CD8-positive, alpha-beta memory T cell (primary cell): Measurements from ENCODE around the gene ZBTB4. TPM values are rescaled to one million over a fixed set of nuclear protein-coding genes. Genes with fewer than 3 reads are reported as not detected.

Source experiments
- CTCF ChIA-PET: fragments of 350-600 bp; sonication (Branson Sonifier 250); formaldehyde crosslinking; loops from one replicate; lab custom pipeline; 2021; ENCODE audit warnings: antibody characterized with exemption; lab: Charles Lee
- POLR2A ChIA-PET: fragments of 350-600 bp; sonication (Branson Sonifier 250); formaldehyde crosslinking; loops from one replicate; lab custom pipeline; 2021; ENCODE audit warnings: antibody characterized with exemption; lab: Charles Lee
- DNase-seq, 5 donors: peaks; one replicate each; pipeline versions ENCODE4 v3.0.0 to v3.0.0-alpha.2; 2020 to 2022; ENCODE audit warnings: mixed read lengths in 1 of 5
- H3K27ac ChIP-seq: one replicate; pipeline ENCODE4 v1.7.0; 2013; ENCODE audit warnings: low read depth, mild to moderate bottlenecking, low read length, moderate library complexity
- H3K27me3 ChIP-seq: 2 replicates; pipeline ENCODE4 v1.7.0; 2013; ENCODE audit warnings: low read length, mild to moderate bottlenecking; ENCODE audit not compliant: insufficient read depth, poor library complexity, severe bottlenecking
- H3K36me3 ChIP-seq: 2 replicates; pipeline ENCODE4 v1.7.0; 2013; ENCODE audit warnings: mild to moderate bottlenecking, low read length, moderate library complexity; ENCODE audit not compliant: insufficient read depth
- H3K4me1 ChIP-seq: 2 replicates; pipeline ENCODE4 v1.7.0; 2013; ENCODE audit warnings: mild to moderate bottlenecking, low read length, moderate library complexity; ENCODE audit not compliant: insufficient read depth
- H3K4me3 ChIP-seq: 2 replicates; pipeline ENCODE4 v1.7.0; 2013; ENCODE audit warnings: mild to moderate bottlenecking, low read length
- H3K9me3 ChIP-seq: 2 replicates; pipeline ENCODE4 v1.7.0; 2013; ENCODE audit warnings: mild to moderate bottlenecking, low read length
- H3K27ac Mint-ChIP-seq, 8 donors: one replicate each; pipeline ENCODE4 v1.8.0; 2020 to 2021; ENCODE audit warnings: mixed read lengths in 8 of 8, mild to moderate bottlenecking in 6 of 8, inconsistent platforms in 3 of 8, moderate library complexity in 3 of 8
- H3K27me3 Mint-ChIP-seq, 2 donors: one replicate each; pipeline ENCODE4 v1.8.0; 2020 to 2021; ENCODE audit warnings: mixed read lengths in 2 of 2, mild to moderate bottlenecking in 1 of 2, moderate library complexity in 1 of 2
- H3K36me3 Mint-ChIP-seq, 3 donors: one replicate each; pipeline ENCODE4 v1.8.0; 2020 to 2021; ENCODE audit warnings: mixed read lengths in 3 of 3, inconsistent platforms in 1 of 3, mild to moderate bottlenecking in 1 of 3
- H3K4me1 Mint-ChIP-seq, 3 donors: one replicate each; pipeline ENCODE4 v1.8.0; 2020 to 2021; ENCODE audit warnings: mixed read lengths in 3 of 3, inconsistent platforms in 1 of 3, mild to moderate bottlenecking in 1 of 3
- H3K4me3 Mint-ChIP-seq, 7 donors: one replicate each; pipeline ENCODE4 v1.8.0; 2020 to 2021; ENCODE audit warnings: mixed read lengths in 7 of 7, mild to moderate bottlenecking in 6 of 7, moderate library complexity in 4 of 7, inconsistent platforms in 2 of 7
- H3K9me3 Mint-ChIP-seq, 5 donors: one replicate each; pipeline ENCODE4 v1.8.0; 2020 to 2022; ENCODE audit warnings: mixed read lengths in 5 of 5, mild to moderate bottlenecking in 3 of 5, moderate library complexity in 2 of 5, inconsistent platforms in 1 of 5
- polyA plus RNA-seq: library from polyadenylated mRNA; unstranded; fragments of 300-500 nt; fragmentation: Illumina TruSeq; gene quantifications from one replicate; pipeline ENCODE4 v1.2.3, GENCODE V29; 2021
- total RNA-seq, 2 experiments: library from RNA; stranded (reverse); gene quantifications; one replicate each; pipeline ENCODE4 v1.2.3, GENCODE V29; 2021

ZBTB4 gene
- total and polyA plus RNA-seq, 3 experiments from 2014 or later: 22.8 to 24.1 (median 23.1) TPM

- H3K9me3 Mint-ChIP-seq: no peaks in the 10 kb centered on the region
- DNase-seq: no peak
- Histone ChIP-seq H3K36me3 (no peaks in the 10 kb centered on the region), H3K27me3 (peaks cover 43% of the 10 kb centered on the region), H3K9me3 (no peaks in the 10 kb centered on the region), H3K27ac (no peak within 1 kb of the TSS), H3K4me3 (peak within 1 kb of the TSS; percentile 41), H3K4me1 (peaks cover 50% of the 10 kb centered on the region)
- H3K4me1 Mint-ChIP-seq: peaks cover 33 to 56% (median 47%) of the 10 kb centered on the region in 3 donors
- H3K4me3 Mint-ChIP-seq: peak within 1 kb of the TSS; percentile 52 to 81 (median 73)
- peak within 1 kb of the TSS; percentile 39 to 71 (median 56) for H3K27ac Mint-ChIP-seq
- ChIA-PET CTCF (interaction anchor here (1.0 to 5.1 kb wide), 3 partner anchors 40 to 84 kb away, joined by 3 to 78 read pairs (median 3); partner anchors contain the start of genes TMEM95 and ZBTB4), POLR2A (interaction anchor here (1.1 to 2.2 kb wide), 5 partner anchors 15 to 121 kb away, joined by 3 to 11 read pairs (median 3); partner anchors contain the start of gene ZBTB4)
- peaks cover 4 to 10% (median 7%) of the 10 kb centered on the region in 3 donors for H3K36me3 Mint-ChIP-seq
- peaks cover 41 to 49% of the 10 kb centered on the region in 2 donors for H3K27me3 Mint-ChIP-seq
Observed at GRCh38 chr17:7439462-7440112, 39.8 kb downstream of the ZBTB4 start, which contains the start of gene FGF11. TSS of gene FGF11 (plus strand) at chr17:7439512. CDS start at chr17:7439621, 109 bp downstream.

- Mint-ChIP-seq H3K36me3 (peaks cover 4 to 10% (median 7%) of the 10 kb centered on the region in 3 donors), H3K9me3 (no peaks in the 10 kb centered on the region), H3K4me1 (peaks cover 33 to 56% (median 46%) of the 10 kb centered on the region in 3 donors), H3K27ac (peak overlapping the region; percentile 4 to 71 (median 56)), H3K4me3 (peak overlapping the region; percentile 8 to 81 (median 61)), H3K27me3 (peaks cover 36 to 42% of the 10 kb centered on the region in 2 donors)
- Histone ChIP-seq H3K9me3 (no peaks in the 10 kb centered on the region), H3K36me3 (no peaks in the 10 kb centered on the region), H3K4me1 (peaks cover 50% of the 10 kb centered on the region), H3K4me3 (peak overlapping the region; percentile 24), H3K27me3 (peaks cover 36% of the 10 kb centered on the region), H3K27ac (no peak overlapping the region)
- DNase-seq: no peak
- CTCF ChIA-PET: interaction anchor here (0.9 to 5.1 kb wide), 6 partner anchors 16 to 83 kb away, joined by 3 to 78 read pairs (median 26); partner anchors contain the start of genes POLR2A, TMEM95 and ZBTB4
- POLR2A ChIA-PET: interaction anchor here (0.9 to 4.5 kb wide), 5 partner anchors 15 to 122 kb away, joined by 3 to 48 read pairs (median 6); partner anchors contain the start of genes POLR2A and ZBTB4
Observed at GRCh38 chr17:7438656-7439460, 40.6 kb downstream of the ZBTB4 start.

GRCh38 chr17:7437950-7438614, 41.3 kb downstream of the ZBTB4 start:
- H3K27me3 ChIP-seq: peaks cover 34% of the 10 kb centered on the region
- H3K27me3 Mint-ChIP-seq: peaks cover 35 to 38% of the 10 kb centered on the region in 2 donors
- H3K27ac ChIP-seq: no peak overlapping the region
- H3K9me3 Mint-ChIP-seq: no peaks in the 10 kb centered on the region
- H3K4me3 ChIP-seq: peak overlapping the region; percentile 24
- H3K4me3 Mint-ChIP-seq: peak overlapping the region; percentile 61 to 86 (median 67)
- POLR2A ChIA-PET: interaction anchor here (0.9 to 4.5 kb wide), 4 partner anchors 16 to 47 kb away, joined by 4 to 48 read pairs (median 18); partner anchors contain the start of genes POLR2A, SLC35G6 and ZBTB4
- DNase-seq: peak in 4 of 5 donors; percentile 21 to 61 (median 42)
- peaks cover 50% of the 10 kb centered on the region for H3K4me1 ChIP-seq
- peaks cover 33 to 56% (median 46%) of the 10 kb centered on the region in 3 donors for H3K4me1 Mint-ChIP-seq
- H3K27ac Mint-ChIP-seq: peak overlapping the region in 7 of 8 donors; percentile 17 to 87 (median 40)
- CTCF ChIA-PET: interaction anchor here (0.9 to 5.1 kb wide), 7 partner anchors 11 to 157 kb away, joined by 4 to 78 read pairs (median 10); partner anchors contain the start of genes POLR2A, SLC2A4 and TMEM95
- no peaks in the 10 kb centered on the region for H3K9me3 ChIP-seq
- peaks cover 4 to 10% (median 7%) of the 10 kb centered on the region in 3 donors for H3K36me3 Mint-ChIP-seq
- H3K36me3 ChIP-seq: no peaks in the 10 kb centered on the region

- H3K4me1 ChIP-seq: peaks cover 50% of the 10 kb centered on the region
- ChIA-PET POLR2A (interaction anchor here (0.9 to 4.5 kb wide), 12 partner anchors 9 to 249 kb away, joined by 3 to 48 read pairs (median 6); partner anchors contain the start of genes MPDU1, NEURL4, PLSCR3 and POLR2A), CTCF (interaction anchor here (0.6 to 5.1 kb wide), 47 partner anchors 9 to 250 kb away, joined by 3 to 78 read pairs (median 7); partner anchors contain the start of genes ACAP1, CD68, CHRNB1 and MPDU1)
- Mint-ChIP-seq H3K9me3 (no peaks in the 10 kb centered on the region), H3K27ac (peak overlapping the region in 3 of 8 donors; percentile 17 to 95 (median 47)), H3K4me3 (peak overlapping the region; percentile 61 to 98 (median 67)), H3K36me3 (peaks cover 4 to 10% (median 7%) of the 10 kb centered on the region in 3 donors), H3K27me3 (peaks cover 32 to 36% of the 10 kb centered on the region in 2 donors), H3K4me1 (peaks cover 33 to 56% (median 46%) of the 10 kb centered on the region in 3 donors)
- H3K9me3 ChIP-seq: no peaks in the 10 kb centered on the region
- no peak for DNase-seq
- H3K36me3 ChIP-seq: no peaks in the 10 kb centered on the region
- peak overlapping the region; percentile 5 for H3K4me3 ChIP-seq
- H3K27me3 ChIP-seq: peaks cover 34% of the 10 kb centered on the region
- no peak overlapping the region for H3K27ac ChIP-seq
Observed at GRCh38 chr17:7437369-7437863, 42.0 kb downstream of the ZBTB4 start.

GRCh38 chr17:7436556-7437368, 42.7 kb downstream of the ZBTB4 start:
- peak overlapping the region; percentile 88 to 98 (median 96) for H3K4me3 Mint-ChIP-seq
- peaks cover 29% of the 10 kb centered on the region in 2 donors for H3K27me3 Mint-ChIP-seq
- H3K4me1 Mint-ChIP-seq: peaks cover 33 to 56% (median 46%) of the 10 kb centered on the region in 3 donors
- no peaks in the 10 kb centered on the region for H3K9me3 Mint-ChIP-seq
- H3K36me3 Mint-ChIP-seq: peaks cover 4 to 10% (median 7%) of the 10 kb centered on the region in 3 donors
- no peaks in the 10 kb centered on the region for H3K9me3 ChIP-seq
- ChIA-PET CTCF (interaction anchor here (0.6 to 5.1 kb wide), 56 partner anchors 9 to 391 kb away, joined by 3 to 78 read pairs (median 5); partner anchors contain the start of genes ACAP1, CD68, CHRNB1 and MPDU1), POLR2A (interaction anchor here (0.6 to 4.5 kb wide), 17 partner anchors 10 to 250 kb away, joined by 3 to 48 read pairs (median 5); partner anchors contain the start of genes MPDU1, NEURL4, PLSCR3 and POLR2A)
- peak overlapping the region; percentile 93 to 99 (median 97) for H3K27ac Mint-ChIP-seq
- H3K4me1 ChIP-seq: peaks cover 50% of the 10 kb centered on the region
- no peaks in the 10 kb centered on the region for H3K36me3 ChIP-seq
- peaks cover 31% of the 10 kb centered on the region for H3K27me3 ChIP-seq
- peak; percentile 68 to 85 (median 80) for DNase-seq
- peak overlapping the region; percentile 92 for H3K4me3 ChIP-seq
- H3K27ac ChIP-seq: peak overlapping the region; percentile 77
